ENCODE results near the gene PLCB2. TPM values are rescaled to one million over a fixed set of nuclear protein-coding genes. Genes with fewer than 3 reads are reported as not detected.

PLCB2 gene
- polyA plus RNA-seq, 1 of the 3 experiments (the other 2 are of a cell fraction) = 0.15 TPM

- Histone ChIP-seq H3F3A (replicated peaks; ENCODE audit: insufficient read depth) (peaks cover 7% of the 10 kb centered on the region), H3K9me2 (no peaks in the 10 kb centered on the region), H3K9me3 (no peaks in the 10 kb centered on the region), H3K4me1 (ENCODE audit: control insufficient read depth in 1 of 2, insufficient read depth in 2 of 2, low read depth in 1 of 2, low read length in 1 of 2) (peaks cover 4 to 14% of the 10 kb centered on the region in 2 experiments; a peak in 2 of 4 replicates), H3K4me2 (no peak overlapping the region), H4K20me1 (ENCODE audit: insufficient read depth) (0 out of 2 replicates have a peak, but pooled peaks cover 5% of the 10 kb centered on the region), H2AFZ (ENCODE audit: low read depth) (no peak overlapping the region), H3K27me3 (ENCODE audit: insufficient read depth) (peaks cover 21% of the 10 kb centered on the region), H3K27ac (ENCODE audit: low read depth in 2 of 2, low read length in 1 of 2) (no peak overlapping the region), H3K4me3 (ENCODE audit: low read depth in 2 of 2, low read length in 1 of 2) (no peak overlapping the region), H3K36me3 (replicated peaks in 1 of 2; ENCODE audit: control insufficient read depth in 1 of 2, insufficient read depth in 2 of 2, low read length in 1 of 2) (no peaks in the 10 kb centered on the region), H3K9ac (no peak overlapping the region), H3K79me2 (ENCODE audit: insufficient read depth) (no peaks in the 10 kb centered on the region)
- no peak for DNase-seq
- TF ChIP-seq RAD21 (IDR thresholded peaks at IDR 0.05; ENCODE audit: low read length) (no peak), NFIC (IDR thresholded peaks at IDR 0.05; ENCODE audit: borderline replicate concordance) (no peak), TEAD4 (IDR thresholded peaks at IDR 0.05; ENCODE audit: borderline replicate concordance, insufficient read depth) (no peak), JUND (IDR thresholded peaks at IDR 0.05) (no peak), EP300 (IDR thresholded peaks at IDR 0.05; ENCODE audit: borderline replicate concordance in 1 of 2, low read depth in 1 of 2, low read length in 1 of 2) (no peak), FOXJ3 (CRISPR knock-in tag; IDR thresholded peaks at IDR 0.05) (no peak), RXRA (IDR thresholded peaks at IDR 0.05; ENCODE audit: borderline replicate concordance, low read depth) (no peak), MAX (IDR thresholded peaks at IDR 0.05; ENCODE audit: low read depth) (no peak)
- ChIA-PET CTCF (interaction anchor here (1.0 to 34.5 kb wide), 3 partner anchors 9 to 148 kb away, joined by 3 to 720 read pairs (median 3); no protein-coding TSS in a partner anchor), POLR2A (interaction anchor here (0.6 kb wide), 1 partner anchor 17 kb away, joined by 3 read pairs; no protein-coding TSS in a partner anchor)
- 97% methylated on average over 4 of the region's 4 CpGs for WGBS (ENCODE audit: low lambda C conversion rate)
Measured at GRCh38 chr15:40255033-40255432, 52.7 kb downstream of the PLCB2 start.

- Histone ChIP-seq H3K4me1 (ENCODE audit: control insufficient read depth in 1 of 2, insufficient read depth in 2 of 2, low read depth in 1 of 2, low read length in 1 of 2) (peaks cover 9 to 20% of the 10 kb centered on the region in 2 experiments), H3K9ac (no peak overlapping the region), H2AFZ (ENCODE audit: low read depth) (no peak overlapping the region), H3K27me3 (ENCODE audit: insufficient read depth) (peaks cover 21% of the 10 kb centered on the region), H3K27ac (ENCODE audit: low read depth in 2 of 2, low read length in 1 of 2) (no peak overlapping the region), H3K9me3 (no peaks in the 10 kb centered on the region), H3F3A (replicated peaks; ENCODE audit: insufficient read depth) (peaks cover 12% of the 10 kb centered on the region), H3K79me2 (ENCODE audit: insufficient read depth) (no peaks in the 10 kb centered on the region), H3K36me3 (replicated peaks in 1 of 2; ENCODE audit: control insufficient read depth in 1 of 2, insufficient read depth in 2 of 2, low read length in 1 of 2) (no peaks in the 10 kb centered on the region), H3K9me2 (no peaks in the 10 kb centered on the region), H4K20me1 (ENCODE audit: insufficient read depth) (0 out of 2 replicates have a peak, but pooled peaks cover 9% of the 10 kb centered on the region), H3K4me3 (ENCODE audit: low read depth in 2 of 2, low read length in 1 of 2) (no peak overlapping the region), H3K4me2 (no peak overlapping the region)
- DNase-seq = no peak
- ChIA-PET POLR2A (no interaction called here), CTCF (interaction anchor here (0.7 to 34.5 kb wide), 5 partner anchors 8 to 148 kb away, joined by 3 to 720 read pairs (median 4); no protein-coding TSS in a partner anchor)
- WGBS (ENCODE audit: low lambda C conversion rate) = 82% methylated on average over 2 of the region's 3 CpGs
- TF ChIP-seq ZBTB33 (IDR thresholded peaks at IDR 0.05; ENCODE audit: borderline replicate concordance, low read depth) (no peak), GATA2 (CRISPR knock-in tag; IDR thresholded peaks at IDR 0.05) (no peak), SIN3A (IDR thresholded peaks at IDR 0.05; ENCODE audit: borderline replicate concordance, low read depth, low read length) (no peak), CTCF (IDR thresholded peaks at IDR 0.05) (no peak), USF1 (IDR thresholded peaks at IDR 0.05; ENCODE audit: borderline replicate concordance, low read depth) (no peak), NFIC (IDR thresholded peaks at IDR 0.05; ENCODE audit: borderline replicate concordance) (no peak), RXRA (IDR thresholded peaks at IDR 0.05; ENCODE audit: borderline replicate concordance, low read depth) (no peak), TCF12 (IDR thresholded peaks at IDR 0.05) (no peak), PBX3 (IDR thresholded peaks at IDR 0.05) (no peak), FOXJ3 (CRISPR knock-in tag; IDR thresholded peaks at IDR 0.05) (no peak), EZH2phosphoT487 (IDR thresholded peaks at IDR 0.05; ENCODE audit: borderline replicate concordance, low read depth) (no peak), SMC3 (IDR thresholded peaks at IDR 0.05; ENCODE audit: low read depth, low read length) (no peak), POLR2AphosphoS5 (IDR thresholded peaks at IDR 0.05; ENCODE audit: low read depth, low read length) (no peak), FOXM1 (IDR thresholded peaks at IDR 0.05; ENCODE audit: low read depth) (no peak), RFX5 (IDR thresholded peaks at IDR 0.05; ENCODE audit: low read length) (no peak)
Measured at GRCh38 chr15:40254452-40254851, 53.3 kb downstream of the PLCB2 start.

All from SK-N-SH (cell line).